PC-9 (cell line): ENCODE data around the gene SOCS7. TPM values are rescaled to one million over a fixed set of nuclear protein-coding genes. Genes with fewer than 3 reads are reported as not detected.

ENCODE experiments used
- BruUV-seq: library from RNA; stranded (reverse); fragments of 400-500 nt; replicated peaks from 2 replicates; lab custom pipeline; 2021; lab: Mats Ljungman, UMichigan
- CTCF ChIA-PET: fragments of 300-600 bp; sonication (Branson Sonifier 250); formaldehyde crosslinking; loops from one replicate; lab custom pipeline; 2022; ENCODE audit warnings: antibody characterized with exemption; lab: Charles Lee
- POLR2A ChIA-PET: fragments of 300-600 bp; sonication (Branson Sonifier 250); formaldehyde crosslinking; loops from one replicate; lab custom pipeline; 2022; ENCODE audit warnings: antibody characterized with exemption; ENCODE audit not compliant: unreplicated experiment; lab: Charles Lee
- DNase-seq, 2 experiments: peaks; one replicate each; pipeline versions ENCODE4 v3.0.0 to v3.0.0-alpha.2; 2015 to 2022; ENCODE audit warnings: mixed read lengths in 1 of 2
- H2AFZ ChIP-seq: fragments of 200-600 bp; sonication (generic); 2 replicates; pipeline ENCODE4 v1.8.1; 2017; ENCODE audit warnings: antibody characterized with exemption
- H3F3A ChIP-seq: fragments of 200-600 bp; sonication (generic); 2 replicates; pipeline ENCODE4 v1.8.1; 2017; ENCODE audit warnings: antibody characterized with exemption, mild to moderate bottlenecking, low read depth; ENCODE audit not compliant: insufficient read depth
- H3K27ac ChIP-seq: fragments of 200-600 bp; sonication (generic); 2 replicates; pipeline ENCODE4 v1.6.1; 2016; ENCODE audit warnings: mixed run types
- H3K27me3 ChIP-seq: fragments of 200-600 bp; sonication (generic); 2 replicates; pipeline ENCODE4 v1.6.1; 2016; ENCODE audit warnings: low read depth, mixed run types; ENCODE audit not compliant: insufficient read depth
- H3K36me3 ChIP-seq: fragments of 200-600 bp; sonication (generic); 2 replicates; pipeline ENCODE4 v1.6.1; 2016; ENCODE audit warnings: low read depth, mixed run types
- H3K4me1 ChIP-seq: fragments of 200-600 bp; sonication (generic); replicated peaks from 2 replicates; pipeline ENCODE4 v1.6.1; 2016; ENCODE audit warnings: mixed run types; ENCODE audit not compliant: insufficient read depth
- H3K4me2 ChIP-seq: fragments of 200-600 bp; sonication (generic); 2 replicates; pipeline ENCODE4 v1.6.1; 2017; ENCODE audit warnings: mixed run types
- H3K4me3 ChIP-seq: fragments of 200-600 bp; sonication (generic); 2 replicates; pipeline ENCODE4 v1.6.1; 2016; ENCODE audit warnings: mixed run types
- H3K79me2 ChIP-seq: fragments of 200-600 bp; sonication (generic); 2 replicates; pipeline ENCODE4 v1.6.1; 2017; ENCODE audit warnings: low read depth, mixed run types
- H3K9me2 ChIP-seq: fragments of 200-600 bp; sonication (generic); 2 replicates; pipeline ENCODE4 v1.8.1; 2017; ENCODE audit warnings: mild to moderate bottlenecking; ENCODE audit not compliant: insufficient read depth
- H3K9me3 ChIP-seq: fragments of 200-600 bp; sonication (generic); 2 replicates; pipeline ENCODE4 v1.8.1; 2016; ENCODE audit warnings: low read depth; ENCODE audit not compliant: insufficient read depth
- H4K20me1 ChIP-seq: fragments of 200-600 bp; sonication (generic); 2 replicates; pipeline ENCODE4 v1.8.1; 2017; ENCODE audit not compliant: insufficient read depth
- CTCF ChIP-seq: fragments of 200-600 bp; sonication (generic); conservative IDR thresholded peaks from 2 replicates; pipeline ENCODE4 v1.6.1; 2017; ENCODE audit warnings: mixed run types, antibody characterized with exemption, mild to moderate bottlenecking, moderate library complexity
- EZH2 ChIP-seq: fragments of 200-600 bp; sonication (generic); IDR thresholded peaks from 2 replicates; pipeline ENCODE4 v1.8.0; 2017; ENCODE audit warnings: antibody characterized with exemption, low read depth
- intact Hi-C: fragments of 100-400 bp; cut with micrococcal nuclease; formaldehyde crosslinking; loops from one replicate; pipeline ENCODE4 v1.10.0; 2022; ENCODE audit not compliant: unreplicated experiment
- total RNA-seq: library from RNA; stranded (reverse); gene quantifications from 2 replicates; pipeline ENCODE4 v1.2.3, GENCODE V29; 2021

The SOCS7 gene
- total RNA-seq, 1 experiment from 2014 or later: 19.6 TPM

- TF ChIP-seq EZH2: no peak
- no peak for TF ChIP-seq CTCF
- Histone ChIP-seq H3K36me3 (peaks cover 9% of the 10 kb centered on the region), H3K4me3 (no peak overlapping the region), H3K4me1 (peaks cover 20% of the 10 kb centered on the region), H2AFZ (no peak overlapping the region), H3K27me3 (no peaks in the 10 kb centered on the region), H3K79me2 (no peaks in the 10 kb centered on the region), H3K9me3 (no peaks in the 10 kb centered on the region), H3K27ac (no peak overlapping the region), H4K20me1 (no peaks in the 10 kb centered on the region), H3K4me2 (no peak overlapping the region), H3F3A (peaks cover 20% of the 10 kb centered on the region), H3K9me2 (no peaks in the 10 kb centered on the region)
- ChIA-PET CTCF (no interaction called here), POLR2A (no interaction called here)
- no TSS peak for BruUV-seq
- DNase-seq: no peak
- intact Hi-C loops: no loop called here
Observed at GRCh38 chr17:38317081-38317480, 34.6 kb upstream of the SOCS7 start.

DNA sequence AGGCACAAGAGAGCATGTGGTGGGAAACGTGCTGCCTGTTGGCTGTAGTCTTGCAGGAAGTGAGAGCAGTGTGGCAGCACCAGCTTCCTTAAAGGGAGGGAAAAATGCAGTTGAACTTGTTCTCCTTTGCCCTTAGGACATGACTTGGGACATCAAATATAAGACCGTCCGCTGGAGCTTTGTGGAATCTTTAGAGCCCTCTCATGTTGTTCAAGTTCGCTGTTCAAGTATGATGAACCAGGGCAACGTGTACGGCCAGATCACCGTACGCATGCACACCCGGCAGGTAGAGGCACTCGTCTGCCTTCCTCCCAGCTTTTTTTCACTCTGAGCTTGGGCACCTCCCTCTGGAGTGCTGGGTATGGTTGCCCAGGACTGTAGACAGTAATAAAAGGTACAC, 31.2 kb upstream of the SOCS7 start:
- POLR2A ChIA-PET: interaction anchor here (0.5 to 0.7 kb wide), 3 partner anchors 9 to 43 kb away, joined by 3 to 5 read pairs (median 3); no protein-coding TSS in a partner anchor
- CTCF ChIA-PET: interaction anchor here (0.6 kb wide), 1 partner anchor 107 kb away, joined by 3 read pairs; no protein-coding TSS in a partner anchor
- Histone ChIP-seq H3K4me3 (no peak overlapping the region), H2AFZ (no peak overlapping the region), H4K20me1 (no peaks in the 10 kb centered on the region), H3K79me2 (no peaks in the 10 kb centered on the region), H3K27ac (peak overlapping the region; percentile 81), H3K9me3 (no peaks in the 10 kb centered on the region), H3K4me1 (peaks cover 20% of the 10 kb centered on the region), H3K4me2 (peak overlapping the region; percentile 51), H3K36me3 (peaks cover 9% of the 10 kb centered on the region), H3K9me2 (no peaks in the 10 kb centered on the region), H3K27me3 (no peaks in the 10 kb centered on the region), H3F3A (peaks cover 20% of the 10 kb centered on the region)
- TF ChIP-seq EZH2: no peak
- no peak for TF ChIP-seq CTCF
- intact Hi-C loops: no loop called here
- BruUV-seq: no TSS peak
- DNase-seq: peak; percentile 72 to 97

- no peaks in the 10 kb centered on the region for H3K9me2 ChIP-seq
- peaks cover 20% of the 10 kb centered on the region for H3F3A ChIP-seq
- no peaks in the 10 kb centered on the region for H3K79me2 ChIP-seq
- H3K4me2 ChIP-seq: no peak overlapping the region
- no peak overlapping the region for H2AFZ ChIP-seq
- intact Hi-C loops: no loop called here
- DNase-seq: peak in 1 of 2 experiments; percentile 49
- H3K4me3 ChIP-seq: no peak overlapping the region
- no TSS peak for BruUV-seq
- H4K20me1 ChIP-seq: no peaks in the 10 kb centered on the region
- peak; percentile 67 for TF ChIP-seq CTCF
- no peak for TF ChIP-seq EZH2
- peaks cover 9% of the 10 kb centered on the region for H3K36me3 ChIP-seq
- ChIA-PET CTCF (interaction anchor here (0.5 to 1.0 kb wide), 4 partner anchors 9 to 283 kb away, joined by 3 to 9 read pairs (median 4); no protein-coding TSS in a partner anchor), POLR2A (interaction anchor here (0.5 to 0.7 kb wide), 3 partner anchors 13 to 624 kb away, joined by 3 to 9 read pairs (median 3); no protein-coding TSS in a partner anchor)
- no peaks in the 10 kb centered on the region for H3K27me3 ChIP-seq
- H3K9me3 ChIP-seq: no peaks in the 10 kb centered on the region
- peaks cover 20% of the 10 kb centered on the region for H3K4me1 ChIP-seq
- no peak overlapping the region for H3K27ac ChIP-seq
Observed at GRCh38 chr17:38322156-38322779, 29.4 kb upstream of the SOCS7 start.
